ENCODE data around the gene COA5.
A peak's percentile ranks its signal among the peaks of the same experiment; 100 is the strongest.

COA5 gene

DNA sequence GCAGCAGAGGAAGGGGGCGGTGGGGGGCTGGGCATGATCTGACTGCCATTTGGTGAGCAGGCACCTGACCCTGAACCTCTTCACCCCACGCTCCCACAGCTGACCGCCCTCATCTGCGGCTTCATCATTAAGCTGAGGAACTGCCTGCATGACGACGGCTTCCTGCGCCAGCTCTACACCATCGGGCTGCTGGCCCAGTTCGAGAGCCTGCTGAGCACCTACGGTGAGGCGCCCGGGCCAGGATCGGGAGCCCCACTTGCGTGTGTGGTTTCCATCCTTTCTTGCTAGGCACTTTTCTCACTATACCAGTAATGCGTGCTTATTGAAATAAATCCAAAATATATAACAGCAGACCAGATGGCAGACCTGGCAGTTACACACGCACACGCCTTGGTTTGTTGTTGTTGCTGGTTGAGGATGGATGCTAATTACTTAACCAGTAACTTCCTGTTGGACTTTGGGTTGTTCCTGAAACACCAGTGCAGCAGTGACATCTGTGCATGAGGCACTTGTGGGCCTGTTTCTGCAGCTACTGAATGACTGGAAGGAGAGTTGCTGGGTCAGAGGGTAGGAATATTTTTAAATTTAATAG lies 43.7 kb downstream of the COA5 start:
- TF ChIP-seq CTCF (IDR thresholded peaks at IDR 0.05; ENCODE audit: control insufficient read depth, insufficient read depth, low read depth, low read length, missing control alignments): no peak
- H3K4me3 ChIP-seq (ENCODE audit: control insufficient read depth, low read depth, low read length): no peak overlapping the region
- DNase-seq (ENCODE audit: low read depth): no peak

DNA sequence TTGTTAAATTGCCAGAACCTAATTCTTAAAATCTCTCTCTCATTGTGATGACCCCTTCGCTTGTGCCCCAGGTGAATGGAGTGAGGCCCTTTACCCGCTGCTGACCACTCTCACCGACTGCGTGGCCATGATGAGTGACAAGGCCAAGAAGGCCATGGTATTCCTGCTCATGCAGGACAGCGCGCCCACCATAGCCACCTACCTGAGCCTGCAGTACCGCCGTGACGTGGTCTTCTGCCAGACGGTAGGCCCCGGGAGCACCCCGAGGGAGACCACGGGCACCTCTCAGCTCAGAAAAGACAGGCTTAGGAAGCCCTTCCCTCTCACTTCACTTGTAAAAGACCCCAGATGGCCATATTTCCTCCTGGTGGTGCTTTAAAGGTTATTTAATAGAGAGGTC lies 44.9 kb downstream of the COA5 start:
- no peak overlapping the region for H3K4me3 ChIP-seq (ENCODE audit: control insufficient read depth, low read depth, low read length)
- no peak for DNase-seq (ENCODE audit: low read depth)
- no peak for TF ChIP-seq CTCF (IDR thresholded peaks at IDR 0.05; ENCODE audit: control insufficient read depth, insufficient read depth, low read depth, low read length, missing control alignments)

GRCh38 chr2:98561902-98562695 lies 46.2 kb downstream of the COA5 start:
- no peak overlapping the region for H3K4me3 ChIP-seq (ENCODE audit: control insufficient read depth, low read depth, low read length)
- no peak for DNase-seq (ENCODE audit: low read depth)
- no peak for TF ChIP-seq CTCF (IDR thresholded peaks at IDR 0.05; ENCODE audit: control insufficient read depth, insufficient read depth, low read depth, low read length, missing control alignments)

GRCh38 chr2:98561018-98561417 lies 47.3 kb downstream of the COA5 start:
- DNase-seq (ENCODE audit: low read depth): no peak
- no peak for TF ChIP-seq CTCF (IDR thresholded peaks at IDR 0.05; ENCODE audit: control insufficient read depth, insufficient read depth, low read depth, low read length, missing control alignments)
- no peak overlapping the region for H3K4me3 ChIP-seq (ENCODE audit: control insufficient read depth, low read depth, low read length)

GRCh38 chr2:98560256-98560771 lies 48.0 kb downstream of the COA5 start:
- TF ChIP-seq CTCF (IDR thresholded peaks at IDR 0.05; ENCODE audit: control insufficient read depth, insufficient read depth, low read depth, low read length, missing control alignments): no peak
- peak; percentile 61 for DNase-seq (ENCODE audit: low read depth)
- no peak overlapping the region for H3K4me3 ChIP-seq (ENCODE audit: control insufficient read depth, low read depth, low read length)

DNA sequence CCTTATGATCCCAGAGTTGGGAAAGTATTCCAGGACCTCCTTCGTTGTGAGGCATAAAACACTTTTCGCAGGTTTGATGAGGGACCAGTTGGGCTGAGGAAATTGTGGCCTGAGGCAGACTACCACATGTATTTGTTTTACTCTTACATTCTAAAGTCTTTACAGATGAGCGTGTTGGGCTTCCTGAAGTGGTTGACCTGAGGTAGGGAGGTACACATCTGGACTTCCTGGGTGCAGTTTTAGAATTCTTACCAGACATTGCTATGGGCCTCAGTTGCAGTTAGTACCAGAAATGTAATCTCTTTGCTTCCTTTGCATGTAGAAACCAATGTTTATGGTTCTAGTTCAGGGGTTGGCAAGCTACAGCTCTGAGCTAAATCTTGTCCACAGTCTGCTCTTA lies 48.7 kb downstream of the COA5 start:
- DNase-seq (ENCODE audit: low read depth): no peak
- H3K4me3 ChIP-seq (ENCODE audit: control insufficient read depth, low read depth, low read length): no peak overlapping the region
- TF ChIP-seq CTCF (IDR thresholded peaks at IDR 0.05; ENCODE audit: control insufficient read depth, insufficient read depth, low read depth, low read length, missing control alignments): no peak
